Endothelial cell of umbilical vein (primary cell): Measurements from ENCODE around the gene IER5. TPM values are rescaled to one million over a fixed set of nuclear protein-coding genes. Genes with fewer than 3 reads are reported as not detected.

Experiments
- BruUV-seq: library from RNA; stranded (reverse); fragments of 400-500 nt; replicated peaks from 2 replicates; lab custom pipeline; 2021; lab: Mats Ljungman, UMichigan
- CTCF ChIA-PET: fragments of 300-600, 350-600 bp; sonication (Branson Sonifier 250); formaldehyde crosslinking; loops from one replicate; lab custom pipeline; 2021; ENCODE audit warnings: antibody characterized with exemption, inconsistent platforms; lab: Charles Lee
- POLR2A ChIA-PET: fragments of 300-600, 350-600 bp; sonication (Branson Sonifier 250); formaldehyde crosslinking; loops from one replicate; lab custom pipeline; 2021; ENCODE audit warnings: antibody characterized with exemption, inconsistent platforms; lab: Charles Lee
- DNase-seq: peaks from one replicate; pipeline ENCODE4 v3.0.0-alpha.2; 2011; ENCODE audit warnings: low read depth, low spot score
- FAIRE-seq: peaks from 2 replicates; lab custom pipeline; 2011; peaks lifted over from hg19 to GRCh38; lab: Jason Lieb, UNC
- H2AFZ ChIP-seq: 2 replicates; pipeline ENCODE4 v1.6.0; 2012; ENCODE audit warnings: low read depth, low read length, control low read depth, inconsistent platforms
- H3K27ac ChIP-seq: 2 replicates; pipeline ENCODE4 v1.5.1; 2011; ENCODE audit warnings: low read depth, mild to moderate bottlenecking, control low read depth, low read length, moderate library complexity; ENCODE audit not compliant: insufficient read depth
- H3K27me3 ChIP-seq, 2 experiments: 2 replicates each; pipeline versions ENCODE4 v1.6.0 to v1.6.1; 2011; ENCODE audit warnings: low read length in 2 of 2, mixed read lengths in 1 of 2; ENCODE audit not compliant: control insufficient read depth in 2 of 2, insufficient read depth in 2 of 2
- H3K36me3 ChIP-seq, 2 experiments: 2 replicates in 1 of 2; 3 replicates in 1 of 2; pipeline ENCODE4 v1.5.1; 2011; ENCODE audit warnings: low read length in 2 of 2, mild to moderate bottlenecking in 1 of 2, moderate library complexity in 1 of 2; ENCODE audit not compliant: control insufficient read depth in 2 of 2, insufficient read depth in 2 of 2; ENCODE audit errors: extremely low read depth in 1 of 2
- H3K4me1 ChIP-seq: 3 replicates; pipeline ENCODE4 v1.5.1; 2011; ENCODE audit warnings: mild to moderate bottlenecking, low read length; ENCODE audit not compliant: control insufficient read depth, insufficient read depth; ENCODE audit errors: extremely low read depth
- H3K4me2 ChIP-seq: 2 replicates; pipeline ENCODE4 v1.6.1; 2011; ENCODE audit warnings: low read length, control low read depth, mixed read lengths; ENCODE audit not compliant: insufficient read depth
- H3K4me3 ChIP-seq, 3 experiments: fragments of 200-600 bp in 1 of 3; sonication (generic), shearing (Covaris generic) in 1 of 3; replicated peaks in 1 of 3; 2 replicates each; pipeline ENCODE4 v1.5.1; 2011 to 2016; ENCODE audit warnings: control low read depth in 3 of 3, low read length in 3 of 3, mild to moderate bottlenecking in 2 of 3, inconsistent platforms in 1 of 3, low read depth in 1 of 3, moderate library complexity in 1 of 3; ENCODE audit not compliant: insufficient read depth in 1 of 3
- H3K79me2 ChIP-seq: 2 replicates; pipeline ENCODE4 v1.6.0; 2012; ENCODE audit warnings: low read length, inconsistent platforms; ENCODE audit not compliant: control insufficient read depth, insufficient read depth
- H3K9ac ChIP-seq: replicated peaks from 2 replicates; pipeline ENCODE3; 2011; ENCODE audit warnings: low read length, control low read depth; ENCODE audit not compliant: insufficient read depth; ENCODE audit errors: extremely low read depth
- H3K9me1 ChIP-seq: replicated peaks from 3 replicates; pipeline ENCODE4 v1.6.0; 2011; ENCODE audit warnings: mild to moderate bottlenecking, low read length; ENCODE audit not compliant: control insufficient read depth, insufficient read depth; ENCODE audit errors: extremely low read depth
- H3K9me3 ChIP-seq: replicated peaks from 2 replicates; pipeline ENCODE4 v1.5.1; 2012; ENCODE audit warnings: low read length, inconsistent platforms; ENCODE audit not compliant: control insufficient read depth, insufficient read depth
- H4K20me1 ChIP-seq: replicated peaks from 2 replicates; pipeline ENCODE3; 2011; ENCODE audit warnings: mild to moderate bottlenecking, low read length; ENCODE audit not compliant: control insufficient read depth, insufficient read depth; ENCODE audit errors: extremely low read depth
- FOS ChIP-seq: IDR thresholded peaks from 2 replicates; pipeline ENCODE4 v1.6.1; 2011; ENCODE audit warnings: mild to moderate bottlenecking, low read length, moderate library complexity, borderline replicate concordance; ENCODE audit not compliant: insufficient read depth
- GATA2 ChIP-seq: IDR thresholded peaks from 2 replicates; pipeline ENCODE4 v1.7.0; 2011; ENCODE audit warnings: low read depth, mild to moderate bottlenecking, moderate library complexity, mixed read lengths, low read length; ENCODE audit not compliant: insufficient read length, insufficient read depth
- JUN ChIP-seq: IDR thresholded peaks from 2 replicates; pipeline ENCODE4 v1.6.1; 2011; ENCODE audit warnings: borderline replicate concordance, low read depth; ENCODE audit not compliant: insufficient read length, insufficient read depth
- MYC ChIP-seq: IDR thresholded peaks from one replicate; pipeline ENCODE4 v1.6.1; 2011; ENCODE audit warnings: mild to moderate bottlenecking, low read depth, low read length
- POLR2A ChIP-seq: IDR thresholded peaks from 2 replicates; pipeline ENCODE4 v1.6.1; 2012; ENCODE audit warnings: low read depth, mild to moderate bottlenecking, control low read depth, low read length
- POLR2AphosphoS5 ChIP-seq: IDR thresholded peaks from 2 replicates; pipeline ENCODE4 v1.6.1; 2012; ENCODE audit warnings: low read depth, mild to moderate bottlenecking, control low read depth, low read length, moderate library complexity; ENCODE audit not compliant: insufficient read depth
- dilution Hi-C: fragments of 300-500 bp; cut with MboI; formaldehyde crosslinking; loops from one replicate; pipeline ENCODE4 v1.15.0; 2019; ENCODE audit warnings: low sequenced_read_pairs; ENCODE audit not compliant: extremely low pct_ligation_motif_present
- intact Hi-C: fragments of 100-400 bp; cut with micrococcal nuclease; formaldehyde crosslinking; loops from one replicate; pipeline ENCODE4 v1.10.0; 2022
- polyA plus RNA-seq, 4 experiments: library from polyadenylated mRNA; depleted of rRNA in 3 of 4; stranded (reverse) in 3 of 4; unstranded in 1 of 4; fragments of >200 nt; gene quantifications; 2 replicates each; pipeline versions ENCODE4 v1.2.1 to v1.2.3, GENCODE V29; 2011 to 2012; ENCODE audit warnings: missing spikeins in 1 of 4
- total RNA-seq: library from RNA; stranded (reverse); gene quantifications from 2 replicates; pipeline ENCODE4 v1.2.3, GENCODE V29; 2021
- TF ChIP-seq, protein P1 (sequence below), 2 donors: IDR thresholded peaks; 1 replicate in 1 of 2; 2 replicates in 1 of 2; pipeline ENCODE4 v1.5.1; 2011; ENCODE audit warnings: low read length in 2 of 2, mild to moderate bottlenecking in 2 of 2, moderate library complexity in 2 of 2, control low read depth in 1 of 2, inconsistent platforms in 1 of 2, low read depth in 1 of 2; ENCODE audit not compliant: insufficient read depth in 1 of 2; ENCODE audit errors: extremely low read depth in 1 of 2

The IER5 gene
- total and polyA plus RNA-seq, 2 donors (not counting 3 experiments of a cell fraction or from before 2014, with no cell fraction given), result 6.6 to 14.4 TPM

DNA sequence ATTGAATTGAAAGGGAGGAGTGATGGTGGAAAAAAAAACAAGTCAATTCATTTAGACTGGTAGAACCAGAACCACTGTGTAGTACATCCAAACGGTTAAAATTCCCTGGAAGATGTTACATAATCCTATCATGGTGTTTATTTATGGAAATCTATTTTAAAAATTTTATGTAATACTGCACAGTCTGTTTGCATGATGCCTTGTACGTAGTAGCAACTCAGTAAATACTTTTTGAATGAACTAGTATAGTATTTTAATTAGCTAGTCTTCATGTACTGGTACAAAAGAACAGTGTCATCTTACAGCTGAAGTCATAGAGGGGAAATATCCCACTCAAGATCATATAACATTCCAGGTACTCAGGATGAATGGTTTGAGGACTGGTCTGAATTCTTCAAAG, 27.0 kb upstream of the IER5 start:
- H3K9me1 ChIP-seq, result no peaks in the 10 kb centered on the region
- dilution Hi-C loops (no loop called here), intact Hi-C loops (no loop called here)
- TF ChIP-seq JUN (no peak), POLR2AphosphoS5 (no peak), POLR2A (no peak)
- no peak overlapping the region for H3K27ac ChIP-seq
- H3K9ac ChIP-seq, result no peak overlapping the region
- H2AFZ ChIP-seq, result no peak overlapping the region
- no peak overlapping the region for H3K4me3 ChIP-seq
- no TSS peak for BruUV-seq
- H3K79me2 ChIP-seq, result no peaks in the 10 kb centered on the region
- no peaks in the 10 kb centered on the region for H3K4me1 ChIP-seq
- no peak overlapping the region for H3K4me2 ChIP-seq
- H3K9me3 ChIP-seq, result no peaks in the 10 kb centered on the region
- FAIRE-seq (no peak), DNase-seq (no peak)
- ChIA-PET POLR2A (no interaction called here), CTCF (no interaction called here)
- H3K27me3 ChIP-seq, result peaks cover 10 to 18% of the 10 kb centered on the region in 2 experiments
- no peaks in the 10 kb centered on the region for H4K20me1 ChIP-seq
- H3K36me3 ChIP-seq, result no peaks in the 10 kb centered on the region

DNA sequence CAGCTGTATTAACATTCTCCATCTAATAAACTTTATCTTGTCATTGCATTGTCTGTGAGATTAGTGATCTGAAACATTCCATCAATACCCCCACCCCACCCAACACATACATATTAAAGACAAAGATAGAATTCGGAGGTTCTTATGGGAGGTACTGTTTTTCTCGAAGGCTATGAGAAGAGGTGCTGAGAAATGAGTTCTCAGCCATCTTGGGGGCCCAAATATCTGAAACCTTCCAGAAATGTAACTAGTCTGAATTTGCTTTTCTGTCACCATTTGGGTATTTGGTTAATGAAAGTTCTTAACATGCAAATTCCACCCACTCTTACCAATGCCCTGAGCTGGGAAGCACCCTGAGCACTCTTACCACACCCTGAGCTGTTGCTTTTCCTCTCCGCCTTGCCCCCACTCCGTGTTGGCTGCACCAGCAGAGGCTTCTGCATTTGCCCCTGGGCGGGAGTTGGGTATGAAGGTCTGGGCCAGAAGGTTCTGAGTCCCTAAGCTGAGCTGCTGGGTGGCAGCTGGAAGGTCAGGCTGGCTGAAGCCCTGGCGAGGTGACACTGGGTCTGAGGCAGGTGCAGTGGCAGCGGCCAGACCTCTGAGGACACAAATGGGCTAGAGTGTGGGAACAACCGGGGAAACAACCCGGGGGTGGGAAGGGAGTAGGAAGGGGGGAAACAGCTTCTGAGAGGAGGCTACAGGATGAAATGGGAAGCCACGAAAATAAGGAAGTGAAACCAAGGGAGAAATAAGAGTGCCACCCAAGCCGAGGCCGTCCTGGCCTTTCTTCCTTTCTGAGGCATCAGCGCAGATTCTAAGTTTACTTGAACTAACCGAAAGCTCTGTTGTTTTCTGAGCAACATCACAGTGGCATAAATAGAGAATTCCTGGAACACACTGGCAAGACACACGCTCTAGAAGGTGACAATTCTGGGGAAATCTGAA, 26.3 kb upstream of the IER5 start:
- H2AFZ ChIP-seq, result no peak overlapping the region
- POLR2A ChIA-PET, result no interaction called here
- no peaks in the 10 kb centered on the region for H3K79me2 ChIP-seq
- TF ChIP-seq MYC (no peak), POLR2AphosphoS5 (no peak), GATA2 (no peak), POLR2A (no peak), FOS (no peak)
- TF ChIP-seq, protein P1, sequence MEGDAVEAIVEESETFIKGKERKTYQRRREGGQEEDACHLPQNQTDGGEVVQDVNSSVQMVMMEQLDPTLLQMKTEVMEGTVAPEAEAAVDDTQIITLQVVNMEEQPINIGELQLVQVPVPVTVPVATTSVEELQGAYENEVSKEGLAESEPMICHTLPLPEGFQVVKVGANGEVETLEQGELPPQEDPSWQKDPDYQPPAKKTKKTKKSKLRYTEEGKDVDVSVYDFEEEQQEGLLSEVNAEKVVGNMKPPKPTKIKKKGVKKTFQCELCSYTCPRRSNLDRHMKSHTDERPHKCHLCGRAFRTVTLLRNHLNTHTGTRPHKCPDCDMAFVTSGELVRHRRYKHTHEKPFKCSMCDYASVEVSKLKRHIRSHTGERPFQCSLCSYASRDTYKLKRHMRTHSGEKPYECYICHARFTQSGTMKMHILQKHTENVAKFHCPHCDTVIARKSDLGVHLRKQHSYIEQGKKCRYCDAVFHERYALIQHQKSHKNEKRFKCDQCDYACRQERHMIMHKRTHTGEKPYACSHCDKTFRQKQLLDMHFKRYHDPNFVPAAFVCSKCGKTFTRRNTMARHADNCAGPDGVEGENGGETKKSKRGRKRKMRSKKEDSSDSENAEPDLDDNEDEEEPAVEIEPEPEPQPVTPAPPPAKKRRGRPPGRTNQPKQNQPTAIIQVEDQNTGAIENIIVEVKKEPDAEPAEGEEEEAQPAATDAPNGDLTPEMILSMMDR (IDR thresholded peaks at IDR 0.05; ENCODE audit: extremely low read depth in 1 of 2, insufficient read depth in 1 of 2, low read depth in 1 of 2, low read length in 2 of 2), result no peak
- dilution Hi-C loops, result no loop called here
- FAIRE-seq, result no peak
- H3K9me1 ChIP-seq, result no peaks in the 10 kb centered on the region
- peaks cover 10 to 16% of the 10 kb centered on the region in 2 experiments for H3K27me3 ChIP-seq
- H3K4me1 ChIP-seq, result no peaks in the 10 kb centered on the region
- H3K9ac ChIP-seq, result no peak overlapping the region
- intact Hi-C loops, result no loop called here
- no peaks in the 10 kb centered on the region for H3K9me3 ChIP-seq
- no peak overlapping the region for H3K4me2 ChIP-seq
- H4K20me1 ChIP-seq, result no peaks in the 10 kb centered on the region
- CTCF ChIA-PET, result interaction anchor here (1.8 kb wide), 1 partner anchor 7 kb away, joined by 7 read pairs; no protein-coding TSS in a partner anchor
- no peak overlapping the region for H3K4me3 ChIP-seq
- no TSS peak for BruUV-seq
- H3K36me3 ChIP-seq, result no peaks in the 10 kb centered on the region
- H3K27ac ChIP-seq, result no peak overlapping the region
- DNase-seq, result no peak
